ENCODE data around the gene FBXW11. TPM values are rescaled to one million over a fixed set of nuclear protein-coding genes. Genes with fewer than 3 reads are reported as not detected.

FBXW11 gene
- polyA plus RNA-seq, 1 donor (not counting 4 experiments of a cell fraction or from before 2014, with no cell fraction given) = 48.4 TPM

GRCh38 chr5:171926311-171926710 lies 80.1 kb downstream of the FBXW11 start:
- FAIRE-seq (peak; percentile 59), DNase-seq (ENCODE audit: low read depth, low spot score) (no peak)
- Histone ChIP-seq H3K9me3 (ENCODE audit: control insufficient read depth, low read depth, low read length) (no peaks in the 10 kb centered on the region), H3K9ac (ENCODE audit: control insufficient read depth, extremely low read depth, insufficient read depth, low read length) (no peak overlapping the region), H3K36me3 (ENCODE audit: control insufficient read depth in 2 of 2, extremely low read depth in 1 of 2, insufficient read depth in 2 of 2, low read length in 2 of 2) (no peaks in the 10 kb centered on the region), H3K27me3 (ENCODE audit: control insufficient read depth, extremely low read depth, insufficient read depth, low read length) (no peaks in the 10 kb centered on the region), H3K27ac (ENCODE audit: control insufficient read depth, insufficient read depth, low read length) (peak overlapping the region; percentile 44), H3K9me1 (ENCODE audit: control insufficient read depth, extremely low read depth, insufficient read depth, low read length) (no peaks in the 10 kb centered on the region), H3K4me3 (ENCODE audit: control insufficient read depth in 2 of 3, extremely low read depth in 1 of 3, insufficient read depth in 2 of 3, low read depth in 1 of 3, low read length in 3 of 3) (no peak overlapping the region), H4K20me1 (ENCODE audit: control insufficient read depth, extremely low read depth, insufficient read depth, low read length) (no peaks in the 10 kb centered on the region), H3K4me1 (ENCODE audit: control insufficient read depth, extremely low read depth, insufficient read depth, low read length) (peaks cover 17% of the 10 kb centered on the region), H2AFZ (ENCODE audit: control insufficient read depth, low read length) (no peak overlapping the region), H3K79me2 (ENCODE audit: control insufficient read depth, insufficient read depth, low read length) (peaks cover 64% of the 10 kb centered on the region), H3K4me2 (ENCODE audit: control insufficient read depth, extremely low read depth, insufficient read depth, low read depth, low read length) (no peak overlapping the region)
- dilution Hi-C loops (cut with MboI; ENCODE audit: extremely low pct_ligation_motif_present, low sequenced_read_pairs) = no loop called here
- no peak for TF ChIP-seq EZH2 (IDR thresholded peaks at IDR 0.05; ENCODE audit: low read length)
- TF ChIP-seq, protein P1, sequence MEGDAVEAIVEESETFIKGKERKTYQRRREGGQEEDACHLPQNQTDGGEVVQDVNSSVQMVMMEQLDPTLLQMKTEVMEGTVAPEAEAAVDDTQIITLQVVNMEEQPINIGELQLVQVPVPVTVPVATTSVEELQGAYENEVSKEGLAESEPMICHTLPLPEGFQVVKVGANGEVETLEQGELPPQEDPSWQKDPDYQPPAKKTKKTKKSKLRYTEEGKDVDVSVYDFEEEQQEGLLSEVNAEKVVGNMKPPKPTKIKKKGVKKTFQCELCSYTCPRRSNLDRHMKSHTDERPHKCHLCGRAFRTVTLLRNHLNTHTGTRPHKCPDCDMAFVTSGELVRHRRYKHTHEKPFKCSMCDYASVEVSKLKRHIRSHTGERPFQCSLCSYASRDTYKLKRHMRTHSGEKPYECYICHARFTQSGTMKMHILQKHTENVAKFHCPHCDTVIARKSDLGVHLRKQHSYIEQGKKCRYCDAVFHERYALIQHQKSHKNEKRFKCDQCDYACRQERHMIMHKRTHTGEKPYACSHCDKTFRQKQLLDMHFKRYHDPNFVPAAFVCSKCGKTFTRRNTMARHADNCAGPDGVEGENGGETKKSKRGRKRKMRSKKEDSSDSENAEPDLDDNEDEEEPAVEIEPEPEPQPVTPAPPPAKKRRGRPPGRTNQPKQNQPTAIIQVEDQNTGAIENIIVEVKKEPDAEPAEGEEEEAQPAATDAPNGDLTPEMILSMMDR (optimal IDR thresholded peaks at IDR 0.05 in 1 of 3, IDR thresholded peaks at IDR 0.05 in 1 of 3, conservative IDR thresholded peaks at IDR 0.05 in 1 of 3; ENCODE audit: extremely low read depth in 1 of 3, insufficient read depth in 2 of 3, low read length in 3 of 3) = no peak

DNA sequence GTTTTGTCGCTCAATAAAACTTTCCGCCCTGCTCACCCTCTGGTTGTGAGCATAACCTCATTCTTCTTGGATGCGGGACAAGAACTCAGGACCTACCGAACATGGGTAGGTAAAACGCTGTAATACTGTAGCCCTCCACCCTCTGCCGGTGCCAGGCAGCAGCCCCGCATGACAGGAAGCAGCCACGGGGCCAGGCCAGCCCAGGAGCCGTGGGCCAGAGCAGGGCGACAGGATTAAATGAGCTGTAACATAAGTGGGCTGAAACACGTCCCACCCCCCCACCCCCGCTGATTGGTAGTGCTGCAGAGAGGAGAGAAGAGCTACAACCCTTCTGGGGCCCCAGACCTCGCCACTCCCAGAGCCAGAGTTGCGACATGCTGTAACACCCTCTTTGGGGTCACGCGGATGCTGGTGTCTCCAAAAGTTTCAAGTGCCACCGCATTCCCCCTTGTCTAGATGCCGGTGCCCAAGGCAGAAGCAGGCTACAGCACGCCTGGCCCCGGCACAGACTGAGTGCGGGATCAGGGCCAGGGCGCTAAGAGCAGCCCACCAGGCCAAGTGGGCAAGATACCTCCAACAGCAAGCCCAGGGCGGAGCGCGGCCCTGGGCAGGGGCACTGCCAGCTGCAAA lies 81.8 kb downstream of the FBXW11 start:
- H3K36me3 ChIP-seq (ENCODE audit: control insufficient read depth in 2 of 2, extremely low read depth in 1 of 2, insufficient read depth in 2 of 2, low read length in 2 of 2) = no peaks in the 10 kb centered on the region
- TF ChIP-seq, protein P1 (optimal IDR thresholded peaks at IDR 0.05 in 1 of 3, IDR thresholded peaks at IDR 0.05 in 1 of 3, conservative IDR thresholded peaks at IDR 0.05 in 1 of 3; ENCODE audit: extremely low read depth in 1 of 3, insufficient read depth in 2 of 3, low read length in 3 of 3) = no peak
- no peak for TF ChIP-seq EZH2 (IDR thresholded peaks at IDR 0.05; ENCODE audit: low read length)
- peaks cover 65% of the 10 kb centered on the region for H3K79me2 ChIP-seq (ENCODE audit: control insufficient read depth, insufficient read depth, low read length)
- H3K27me3 ChIP-seq (ENCODE audit: control insufficient read depth, extremely low read depth, insufficient read depth, low read length) = no peaks in the 10 kb centered on the region
- DNase-seq (ENCODE audit: low read depth, low spot score) (no peak), FAIRE-seq (no peak)
- peak overlapping the region; percentile 43 for H3K9ac ChIP-seq (ENCODE audit: control insufficient read depth, extremely low read depth, insufficient read depth, low read length)
- H3K9me3 ChIP-seq (ENCODE audit: control insufficient read depth, low read depth, low read length) = no peaks in the 10 kb centered on the region
- H3K9me1 ChIP-seq (ENCODE audit: control insufficient read depth, extremely low read depth, insufficient read depth, low read length) = no peaks in the 10 kb centered on the region
- H3K4me3 ChIP-seq (ENCODE audit: control insufficient read depth in 2 of 3, extremely low read depth in 1 of 3, insufficient read depth in 2 of 3, low read depth in 1 of 3, low read length in 3 of 3) = peak overlapping the region in 2 of 3 experiments; percentile 18 to 46
- dilution Hi-C loops (cut with MboI; ENCODE audit: extremely low pct_ligation_motif_present, low sequenced_read_pairs) = no loop called here
- no peak overlapping the region for H2AFZ ChIP-seq (ENCODE audit: control insufficient read depth, low read length)
- H3K4me1 ChIP-seq (ENCODE audit: control insufficient read depth, extremely low read depth, insufficient read depth, low read length) = peaks cover 17% of the 10 kb centered on the region
- H3K27ac ChIP-seq (ENCODE audit: control insufficient read depth, insufficient read depth, low read length) = peak overlapping the region; percentile 38
- no peaks in the 10 kb centered on the region for H4K20me1 ChIP-seq (ENCODE audit: control insufficient read depth, extremely low read depth, insufficient read depth, low read length)
- H3K4me2 ChIP-seq (ENCODE audit: control insufficient read depth, extremely low read depth, insufficient read depth, low read depth, low read length) = peak overlapping the region; percentile 68

All from keratinocyte (primary cell).